WTC11 (cell line): Measurements from ENCODE around the gene SAC3D1. TPM values are rescaled to one million over a fixed set of nuclear protein-coding genes. Genes with fewer than 3 reads are reported as not detected.

Experiments
- ATAC-seq: fragments of 200-7000 bp; cut with Tn5 transposase; 2 replicates; pipeline ENCODE4 v1.10.0; 2021; ENCODE audit warnings: mild to moderate bottlenecking, moderate library complexity
- CTCF ChIA-PET: fragments of 300-600 bp; sonication (Branson Sonifier 250); formaldehyde crosslinking; loops from one replicate; lab custom pipeline; 2021; ENCODE audit warnings: antibody characterized with exemption; lab: Charles Lee
- POLR2A ChIA-PET: fragments of 350-600 bp; sonication (Branson Sonifier 250); formaldehyde crosslinking; loops from one replicate; lab custom pipeline; 2021; ENCODE audit warnings: antibody characterized with exemption; lab: Charles Lee
- DNase-seq: peaks from one replicate; pipeline ENCODE4 v3.0.0; 2021; ENCODE audit warnings: low spot score
- H3K27ac Mint-ChIP-seq: 2 replicates; pipeline ENCODE4 v1.8.0; 2021; ENCODE audit warnings: mixed read lengths
- H3K27me3 Mint-ChIP-seq: 2 replicates; pipeline ENCODE4 v1.8.0; 2021; ENCODE audit warnings: low read depth, mild to moderate bottlenecking, moderate library complexity, mixed read lengths
- H3K36me3 Mint-ChIP-seq: 2 replicates; pipeline ENCODE4 v1.8.0; 2021; ENCODE audit warnings: mixed read lengths
- H3K4me1 Mint-ChIP-seq: 2 replicates; pipeline ENCODE4 v1.8.0; 2022; ENCODE audit warnings: mixed read lengths
- H3K4me3 Mint-ChIP-seq: 2 replicates; pipeline ENCODE4 v1.8.0; 2021; ENCODE audit warnings: mild to moderate bottlenecking, moderate library complexity, mixed read lengths
- H3K9me3 Mint-ChIP-seq: 2 replicates; pipeline ENCODE4 v1.8.0; 2021; ENCODE audit warnings: mixed read lengths
- AR ChIP-seq: fragments of 250-450 bp; sonication (Bioruptor Pico); IDR thresholded peaks from 2 replicates; pipeline ENCODE4 v1.9.0; 2021; ENCODE audit warnings: mild to moderate bottlenecking
- CREB1 ChIP-seq: sonication (generic); formaldehyde crosslinking; IDR thresholded peaks from 2 replicates; pipeline ENCODE4 v1.8.0; 2023; ENCODE audit warnings: mild to moderate bottlenecking, missing genetic modification reagents
- CREM ChIP-seq: sonication (generic); formaldehyde crosslinking; IDR thresholded peaks from 2 replicates; pipeline ENCODE4 v1.8.1; 2022; ENCODE audit warnings: mild to moderate bottlenecking, missing genetic modification reagents, moderate library complexity
- ELF4 ChIP-seq: sonication (generic); formaldehyde crosslinking; IDR thresholded peaks from 2 replicates; pipeline ENCODE4 v1.8.1; 2022; ENCODE audit warnings: low read depth, mild to moderate bottlenecking, moderate library complexity, missing genetic modification reagents
- EMX1 ChIP-seq: fragments of 250-450 bp; sonication (Bioruptor Pico); IDR thresholded peaks from 2 replicates; pipeline ENCODE4 v1.8.0; 2021; ENCODE audit warnings: mild to moderate bottlenecking
- FOXK1 ChIP-seq: sonication (generic); formaldehyde crosslinking; IDR thresholded peaks from 2 replicates; pipeline ENCODE4 v1.8.0; 2022; ENCODE audit warnings: mild to moderate bottlenecking, moderate library complexity, missing genetic modification reagents
- GRHL2 ChIP-seq: fragments of 250-450 bp; sonication (Bioruptor Pico); IDR thresholded peaks from 2 replicates; pipeline ENCODE4 v1.8.0; 2022; ENCODE audit warnings: mild to moderate bottlenecking, moderate library complexity; ENCODE audit not compliant: insufficient replicate concordance, severe bottlenecking
- KAT7 ChIP-seq: sonication (generic); formaldehyde crosslinking; IDR thresholded peaks from 2 replicates; pipeline ENCODE4 v1.8.1; 2023; ENCODE audit warnings: missing genetic modification reagents, mild to moderate bottlenecking, borderline replicate concordance
- MYBL2 ChIP-seq: sonication (generic); formaldehyde crosslinking; IDR thresholded peaks from 2 replicates; pipeline ENCODE4 v1.8.1; 2023; ENCODE audit warnings: mild to moderate bottlenecking, moderate library complexity, missing genetic modification reagents
- NFE2L1 ChIP-seq: sonication (generic); formaldehyde crosslinking; IDR thresholded peaks from 2 replicates; pipeline ENCODE4 v1.8.1; 2023; ENCODE audit warnings: missing genetic modification reagents
- PRDM15 ChIP-seq: sonication (generic); formaldehyde crosslinking; IDR thresholded peaks from 2 replicates; pipeline ENCODE4 v1.8.0; 2022; ENCODE audit warnings: missing genetic modification reagents
- RORB ChIP-seq: fragments of 250-450 bp; sonication (Bioruptor Pico); IDR thresholded peaks from 2 replicates; pipeline ENCODE4 v1.9.0; 2021; ENCODE audit warnings: mild to moderate bottlenecking
- ZMAT4 ChIP-seq: fragments of 250-450 bp; sonication (Bioruptor Pico); IDR thresholded peaks from 2 replicates; pipeline ENCODE4 v1.9.0; 2021; ENCODE audit warnings: mild to moderate bottlenecking
- ZNF232 ChIP-seq: sonication (generic); formaldehyde crosslinking; IDR thresholded peaks from 2 replicates; pipeline ENCODE4 v1.8.0; 2022; ENCODE audit warnings: mild to moderate bottlenecking, missing genetic modification reagents
- total RNA-seq: library from RNA; stranded (reverse); gene quantifications from 3 replicates; pipeline ENCODE4 v1.2.3, GENCODE V29; 2021
- TF ChIP-seq, protein P1 (sequence below): sonication (generic); formaldehyde crosslinking; IDR thresholded peaks from 2 replicates; pipeline ENCODE4 v1.8.0; 2023; ENCODE audit warnings: missing genetic modification reagents
- TF ChIP-seq, protein P2 (sequence below): sonication (generic); formaldehyde crosslinking; IDR thresholded peaks from 2 replicates; pipeline ENCODE4 v1.8.0; 2022; ENCODE audit warnings: mild to moderate bottlenecking, missing genetic modification reagents
- TF ChIP-seq, protein P3 (sequence below): fragments of 250-450 bp; sonication (Bioruptor Pico); IDR thresholded peaks from 2 replicates; pipeline ENCODE4 v1.9.0; 2021; ENCODE audit warnings: moderate library complexity, mild to moderate bottlenecking, inconsistent platforms, borderline replicate concordance
- TF ChIP-seq, protein P4 (sequence below): sonication (generic); formaldehyde crosslinking; IDR thresholded peaks from 2 replicates; pipeline ENCODE4 v1.8.1; 2022; ENCODE audit warnings: low read depth, mild to moderate bottlenecking, moderate library complexity, missing genetic modification reagents, borderline replicate concordance

Gene SAC3D1
- total RNA-seq, 1 experiment from 2014 or later = 26.2 TPM

- CTCF ChIA-PET = interaction anchor here (1.1 to 2.7 kb wide), 2 partner anchors 31 to 38 kb away, joined by 3 to 8 read pairs; partner anchors contain the start of gene ARL2
- TF ChIP-seq, protein P1, sequence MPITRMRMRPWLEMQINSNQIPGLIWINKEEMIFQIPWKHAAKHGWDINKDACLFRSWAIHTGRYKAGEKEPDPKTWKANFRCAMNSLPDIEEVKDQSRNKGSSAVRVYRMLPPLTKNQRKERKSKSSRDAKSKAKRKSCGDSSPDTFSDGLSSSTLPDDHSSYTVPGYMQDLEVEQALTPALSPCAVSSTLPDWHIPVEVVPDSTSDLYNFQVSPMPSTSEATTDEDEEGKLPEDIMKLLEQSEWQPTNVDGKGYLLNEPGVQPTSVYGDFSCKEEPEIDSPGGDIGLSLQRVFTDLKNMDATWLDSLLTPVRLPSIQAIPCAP (CRISPR knock-in tag) = no peak
- TF ChIP-seq CREB1 (CRISPR knock-in tag) (no peak), ZNF232 (CRISPR knock-in tag) (no peak), AR (CRISPR knock-in tag) (no peak), EMX1 (CRISPR knock-in tag) (no peak)
- TF ChIP-seq, protein P2, sequence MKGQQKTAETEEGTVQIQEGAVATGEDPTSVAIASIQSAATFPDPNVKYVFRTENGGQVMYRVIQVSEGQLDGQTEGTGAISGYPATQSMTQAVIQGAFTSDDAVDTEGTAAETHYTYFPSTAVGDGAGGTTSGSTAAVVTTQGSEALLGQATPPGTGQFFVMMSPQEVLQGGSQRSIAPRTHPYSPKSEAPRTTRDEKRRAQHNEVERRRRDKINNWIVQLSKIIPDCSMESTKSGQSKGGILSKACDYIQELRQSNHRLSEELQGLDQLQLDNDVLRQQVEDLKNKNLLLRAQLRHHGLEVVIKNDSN (CRISPR knock-in tag) = no peak
- Mint-ChIP-seq H3K4me1 (peaks cover 21% of the 10 kb centered on the region), H3K36me3 (peaks cover 5% of the 10 kb centered on the region), H3K27ac (no peak overlapping the region), H3K9me3 (no peaks in the 10 kb centered on the region), H3K4me3 (no peak overlapping the region), H3K27me3 (no peaks in the 10 kb centered on the region)
- POLR2A ChIA-PET = interaction anchor here (0.6 kb wide), 1 partner anchor 14 kb away, joined by 3 read pairs; no protein-coding TSS in a partner anchor
- ATAC-seq (no peak), DNase-seq (no peak)
Observed at GRCh38 chr11:65045061-65045460, 4.1 kb downstream of the SAC3D1 start.

GRCh38 chr11:65045728-65046127 is 4.7 kb downstream of the SAC3D1 start:
- H3K9me3 Mint-ChIP-seq = no peaks in the 10 kb centered on the region
- no peak overlapping the region for H3K27ac Mint-ChIP-seq
- POLR2A ChIA-PET = no interaction called here
- peaks cover 21% of the 10 kb centered on the region for H3K4me1 Mint-ChIP-seq
- H3K4me3 Mint-ChIP-seq = no peak overlapping the region
- CTCF ChIA-PET = interaction anchor here (1.1 to 2.7 kb wide), 2 partner anchors 32 to 37 kb away, joined by 3 to 8 read pairs; partner anchors contain the start of gene ARL2
- DNase-seq = no peak
- no peaks in the 10 kb centered on the region for H3K27me3 Mint-ChIP-seq
- H3K36me3 Mint-ChIP-seq = peaks cover 5% of the 10 kb centered on the region
- no peak for ATAC-seq
- no peak for TF ChIP-seq MYBL2 (CRISPR knock-in tag)
- no peak for TF ChIP-seq CREM
- no peak for TF ChIP-seq FOXK1 (CRISPR knock-in tag)
- TF ChIP-seq KAT7 (CRISPR knock-in tag) = no peak
- no peak for TF ChIP-seq NFE2L1 (CRISPR knock-in tag)
- no peak for TF ChIP-seq RORB
- TF ChIP-seq, protein P3, sequence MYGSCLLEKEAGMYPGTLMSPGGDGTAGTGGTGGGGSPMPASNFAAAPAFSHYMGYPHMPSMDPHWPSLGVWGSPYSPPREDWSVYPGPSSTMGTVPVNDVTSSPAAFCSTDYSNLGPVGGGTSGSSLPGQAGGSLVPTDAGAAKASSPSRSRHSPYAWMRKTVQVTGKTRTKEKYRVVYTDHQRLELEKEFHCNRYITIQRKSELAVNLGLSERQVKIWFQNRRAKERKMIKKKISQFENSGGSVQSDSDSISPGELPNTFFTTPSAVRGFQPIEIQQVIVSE (CRISPR knock-in tag) = no peak
- TF ChIP-seq, all 79 proteins: peak for 0

DNA sequence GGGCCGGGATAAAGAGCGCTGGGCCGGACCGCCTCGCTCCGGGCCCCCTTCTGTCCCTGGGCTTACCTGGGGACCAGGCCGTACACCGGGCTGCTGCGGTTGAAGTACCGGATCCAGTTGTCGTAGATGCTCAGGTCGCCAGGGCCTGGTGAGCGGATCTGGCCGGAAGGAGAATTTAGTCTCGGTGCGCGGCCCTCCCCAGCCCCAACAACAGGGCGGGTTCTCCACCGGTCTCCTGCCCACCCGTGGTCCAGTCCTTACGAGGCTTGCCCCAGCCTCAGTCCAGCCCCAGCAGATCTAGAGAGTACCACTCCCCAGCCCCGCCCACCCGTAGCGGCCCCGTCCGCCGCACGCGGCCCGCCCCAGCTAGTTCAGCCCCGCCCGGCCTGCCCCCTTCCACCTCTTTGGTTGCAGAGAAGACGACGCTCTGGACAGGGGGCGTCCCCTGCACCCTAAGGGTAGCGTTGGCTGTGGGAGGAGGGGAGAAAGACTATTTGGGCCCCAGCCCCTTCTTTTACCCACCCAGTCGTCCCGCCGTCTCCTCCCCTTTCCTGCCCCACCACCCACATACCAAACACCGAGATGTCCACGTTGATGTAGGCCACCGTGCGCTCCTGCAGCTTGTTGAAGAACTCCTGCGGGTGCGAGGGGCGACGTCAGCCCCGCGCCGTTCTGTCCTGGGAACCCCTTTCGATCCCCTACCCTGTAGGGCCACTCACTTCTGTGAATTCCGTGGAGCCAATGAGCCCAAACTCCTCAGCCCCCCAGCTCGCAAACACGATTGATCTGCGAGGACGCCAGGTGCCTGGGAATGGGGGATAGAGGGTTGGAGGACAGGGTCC is 6.8 kb downstream of the SAC3D1 start:
- DNase-seq (peak; percentile 47), ATAC-seq (peak; percentile 54)
- H3K27ac Mint-ChIP-seq = no peak overlapping the region
- TF ChIP-seq ELF4 (CRISPR knock-in tag) = no peak
- TF ChIP-seq ZMAT4 = no peak
- no peak for TF ChIP-seq GRHL2 (CRISPR knock-in tag)
- TF ChIP-seq PRDM15 = no peak
- TF ChIP-seq, protein P4, sequence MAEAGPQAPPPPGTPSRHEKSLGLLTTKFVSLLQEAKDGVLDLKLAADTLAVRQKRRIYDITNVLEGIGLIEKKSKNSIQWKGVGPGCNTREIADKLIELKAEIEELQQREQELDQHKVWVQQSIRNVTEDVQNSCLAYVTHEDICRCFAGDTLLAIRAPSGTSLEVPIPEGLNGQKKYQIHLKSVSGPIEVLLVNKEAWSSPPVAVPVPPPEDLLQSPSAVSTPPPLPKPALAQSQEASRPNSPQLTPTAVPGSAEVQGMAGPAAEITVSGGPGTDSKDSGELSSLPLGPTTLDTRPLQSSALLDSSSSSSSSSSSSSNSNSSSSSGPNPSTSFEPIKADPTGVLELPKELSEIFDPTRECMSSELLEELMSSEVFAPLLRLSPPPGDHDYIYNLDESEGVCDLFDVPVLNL (CRISPR knock-in tag) = no peak

More for the DNA sequence above, 6.8 kb downstream of the SAC3D1 start:
- ChIA-PET CTCF (interaction anchor here (0.6 to 1.3 kb wide), 8 partner anchors 9 to 307 kb away, joined by 3 to 8 read pairs (median 4); partner anchors contain the start of gene ARL2), POLR2A (no interaction called here)
- no peaks in the 10 kb centered on the region for H3K9me3 Mint-ChIP-seq
- H3K4me3 Mint-ChIP-seq = peak overlapping the region; percentile 62
- no peaks in the 10 kb centered on the region for H3K27me3 Mint-ChIP-seq
- H3K4me1 Mint-ChIP-seq = peaks cover 14% of the 10 kb centered on the region
- peaks cover 5% of the 10 kb centered on the region for H3K36me3 Mint-ChIP-seq
